Measurements from ENCODE around the gene ACE.

- TF ChIP-seq EZH2 (IDR thresholded peaks at IDR 0.05; ENCODE audit: low read depth) (no peak), CTCF (conservative IDR thresholded peaks at IDR 0.05) (no peak)
Observed at GRCh38 chr17:63537991-63538692, 61.3 kb downstream of the ACE start.
